ENCODE data around the gene S100A3.

DNA sequence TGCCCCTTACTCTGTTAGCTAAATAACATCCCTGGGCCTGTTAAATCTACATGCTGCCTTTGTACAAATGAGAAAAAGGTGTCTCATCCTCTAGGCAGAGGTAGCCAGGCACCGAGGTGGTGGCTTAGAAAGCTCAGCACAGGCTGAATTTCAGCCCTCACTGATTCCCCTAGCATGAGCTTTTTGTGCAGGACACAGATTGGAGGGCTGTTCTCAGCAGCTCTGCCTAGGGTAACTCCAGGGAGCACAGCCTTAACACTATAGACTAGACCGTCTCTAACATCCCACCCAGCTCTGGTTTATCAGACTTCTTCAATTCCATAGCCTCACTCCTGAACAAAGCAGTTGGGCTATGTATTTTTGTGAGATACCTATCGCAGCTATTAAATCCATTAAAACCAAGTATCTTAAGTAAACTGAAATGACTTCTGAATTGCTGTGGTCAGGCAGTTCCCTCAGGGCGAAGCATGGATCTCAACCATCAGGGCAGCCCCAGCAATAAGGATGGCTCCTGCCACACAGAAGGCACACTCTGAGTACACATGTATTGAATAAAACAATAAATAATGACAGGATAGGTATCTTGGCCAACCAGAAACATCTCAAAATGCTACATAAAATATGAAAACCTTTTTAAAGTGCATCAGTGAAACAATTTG, 28.1 kb downstream of the S100A3 start:
- TF ChIP-seq CTCF (IDR thresholded peaks at IDR 0.05) (no peak), EP300 (IDR thresholded peaks at IDR 0.05) (no peak), POLR2AphosphoS5 (IDR thresholded peaks at IDR 0.05) (no peak)

Measured in gastroesophageal sphincter (tissue), 3 donors.